Smooth muscle cell (in vitro differentiated cells): ENCODE measurements around the gene SLIT3. TPM values are rescaled to one million over a fixed set of nuclear protein-coding genes. Genes with fewer than 3 reads are reported as not detected.

ENCODE experiments used
- DNase-seq: peaks from one replicate; lab custom pipeline; 2025; ENCODE audit not compliant: unreplicated experiment; lab: John Stamatoyannopoulos, UW
- H2AFZ ChIP-seq: fragments of 200-600 bp; sonication (generic); 2 replicates; pipeline ENCODE4 v1.6.0; 2016; ENCODE audit warnings: antibody characterized with exemption, low read depth, mild to moderate bottlenecking
- H3F3A ChIP-seq: fragments of 200-600 bp; sonication (generic); 2 replicates; pipeline ENCODE4 v1.6.0; 2017; ENCODE audit warnings: antibody characterized with exemption, low read depth
- H3K27ac ChIP-seq: fragments of 200-600 bp; sonication (generic); 2 replicates; pipeline ENCODE4 v1.5.1; 2016; ENCODE audit warnings: low read depth, mild to moderate bottlenecking
- H3K27me3 ChIP-seq: fragments of 200-600 bp; sonication (generic); 2 replicates; pipeline ENCODE4 v1.6.1; 2016; ENCODE audit warnings: low read depth, mild to moderate bottlenecking
- H3K36me3 ChIP-seq: fragments of 200-600 bp; sonication (generic); 2 replicates; pipeline ENCODE4 v1.5.1; 2016; ENCODE audit warnings: low read depth
- H3K4me1 ChIP-seq: fragments of 200-600 bp; sonication (generic); 2 replicates; pipeline ENCODE4 v1.5.1; 2016; ENCODE audit warnings: low read depth
- H3K4me2 ChIP-seq: fragments of 200-600 bp; sonication (generic); 2 replicates; pipeline ENCODE4 v1.6.0; 2016; ENCODE audit warnings: mild to moderate bottlenecking
- H3K4me3 ChIP-seq: fragments of 200-600 bp; sonication (generic); 2 replicates; pipeline ENCODE4 v1.5.1; 2016; ENCODE audit warnings: mild to moderate bottlenecking
- H3K79me2 ChIP-seq: fragments of 200-600 bp; sonication (generic); 2 replicates; pipeline ENCODE4 v1.6.0; 2016; ENCODE audit warnings: low read depth, mild to moderate bottlenecking
- H3K9ac ChIP-seq: fragments of 200-600 bp; sonication (generic); 2 replicates; pipeline ENCODE4 v1.6.0; 2016; ENCODE audit warnings: low read depth
- H3K9me3 ChIP-seq: fragments of 200-600 bp; sonication (generic); replicated peaks from 2 replicates; pipeline ENCODE4 v1.5.1; 2016; ENCODE audit warnings: low read depth
- H4K20me1 ChIP-seq: fragments of 200-600 bp; sonication (generic); 2 replicates; pipeline ENCODE4 v1.6.0; 2016; ENCODE audit warnings: low read depth
- CTCF ChIP-seq: fragments of 200-600 bp; sonication (generic); IDR thresholded peaks from 2 replicates; pipeline ENCODE4 v1.5.1; 2017; ENCODE audit warnings: borderline replicate concordance, mild to moderate bottlenecking, antibody characterized with exemption; ENCODE audit not compliant: insufficient read depth, poor library complexity, severe bottlenecking
- WGBS: methylation state at CpG from one replicate; pipeline ENCODE4 v1.1.7; 2016; ENCODE audit warnings: low lambda C conversion rate; 5-methylcytosine and 5-hydroxymethylcytosine counted together
- polyA plus RNA-seq: library from polyadenylated mRNA; unstranded; fragments of >200 nt; fragmentation: Nextera tagmentation; extraction: Ambion mirVana; gene quantifications from 2 replicates; pipeline ENCODE4 v1.2.1, GENCODE V29; 2016
- total RNA-seq: library from RNA; depleted of rRNA; stranded (reverse); fragments of >200 nt; gene quantifications from 2 replicates; pipeline ENCODE4 v1.2.3, GENCODE V29; 2014

SLIT3 gene
- total and polyA plus RNA-seq, 2 experiments from 2014 or later, result 25.4 to 29.5 TPM

- no peak overlapping the region for H3K27ac ChIP-seq
- no peaks in the 10 kb centered on the region for H3K36me3 ChIP-seq
- H3K27me3 ChIP-seq, result no peaks in the 10 kb centered on the region
- H3F3A ChIP-seq, result no peaks in the 10 kb centered on the region
- TF ChIP-seq CTCF, result no peak
- 89% methylated on average over 9 of the region's 9 CpGs for WGBS
- no peaks in the 10 kb centered on the region for H3K79me2 ChIP-seq
- H3K4me1 ChIP-seq, result no peaks in the 10 kb centered on the region
- H3K9ac ChIP-seq, result no peak overlapping the region
- no peak for DNase-seq
- no peak overlapping the region for H3K4me2 ChIP-seq
- H3K4me3 ChIP-seq, result no peak overlapping the region
- no peak overlapping the region for H2AFZ ChIP-seq
- no peaks in the 10 kb centered on the region for H4K20me1 ChIP-seq
- H3K9me3 ChIP-seq, result no peaks in the 10 kb centered on the region
Measured at GRCh38 chr5:168842571-168843205, 458.3 kb downstream of the SLIT3 start.

GRCh38 chr5:168837852-168838251 is 463.1 kb downstream of the SLIT3 start:
- 92% methylated on average over 3 of the region's 3 CpGs for WGBS
- Histone ChIP-seq H4K20me1 (no peaks in the 10 kb centered on the region), H3K27ac (no peak overlapping the region), H3K4me3 (no peak overlapping the region), H3F3A (no peaks in the 10 kb centered on the region), H2AFZ (no peak overlapping the region), H3K9ac (no peak overlapping the region), H3K4me1 (no peaks in the 10 kb centered on the region), H3K79me2 (no peaks in the 10 kb centered on the region), H3K36me3 (no peaks in the 10 kb centered on the region), H3K27me3 (no peaks in the 10 kb centered on the region), H3K9me3 (no peaks in the 10 kb centered on the region), H3K4me2 (no peak overlapping the region)
- no peak for TF ChIP-seq CTCF
- DNase-seq, result no peak

- Histone ChIP-seq H3F3A (no peaks in the 10 kb centered on the region), H3K36me3 (no peaks in the 10 kb centered on the region), H3K4me3 (no peak overlapping the region), H3K27me3 (no peaks in the 10 kb centered on the region), H4K20me1 (no peaks in the 10 kb centered on the region), H3K9ac (no peak overlapping the region), H2AFZ (no peak overlapping the region), H3K4me1 (no peaks in the 10 kb centered on the region), H3K9me3 (no peaks in the 10 kb centered on the region), H3K4me2 (no peak overlapping the region), H3K27ac (no peak overlapping the region), H3K79me2 (no peaks in the 10 kb centered on the region)
- no peak for DNase-seq
- no peak for TF ChIP-seq CTCF
- 94% methylated on average over 7 of the region's 7 CpGs for WGBS
Measured at GRCh38 chr5:168836603-168837231, 464.2 kb downstream of the SLIT3 start.

GRCh38 chr5:168833936-168834335 is 467.0 kb downstream of the SLIT3 start:
- no peak for TF ChIP-seq CTCF
- Histone ChIP-seq H3K36me3 (no peaks in the 10 kb centered on the region), H3K27ac (no peak overlapping the region), H3K4me3 (no peak overlapping the region), H3K4me1 (no peaks in the 10 kb centered on the region), H3K9me3 (no peaks in the 10 kb centered on the region), H2AFZ (no peak overlapping the region), H3K9ac (no peak overlapping the region), H3K27me3 (no peaks in the 10 kb centered on the region), H3K79me2 (no peaks in the 10 kb centered on the region), H4K20me1 (no peaks in the 10 kb centered on the region), H3K4me2 (no peak overlapping the region), H3F3A (no peaks in the 10 kb centered on the region)
- no peak for DNase-seq
- 57% methylated on average over 4 of the region's 4 CpGs for WGBS
